IPS-18a (cell line): ENCODE data around the gene WDPCP.
A peak's percentile ranks its signal among the peaks of the same experiment; 100 is the strongest.
"Not testable (repeated sequence)": the region's sequence is repeated elsewhere in the genome, so short reads cannot be mapped to it uniquely, and the experiment has no call there.

Source experiments
- H3K27ac ChIP-seq: one replicate; pipeline ENCODE4 v1.5.1; 2013; ENCODE audit warnings: low read length
- H3K27me3 ChIP-seq: one replicate; pipeline ENCODE4 v1.6.1; 2013; ENCODE audit warnings: mild to moderate bottlenecking, low read length; ENCODE audit not compliant: control insufficient read depth, insufficient read depth
- H3K36me3 ChIP-seq: one replicate; pipeline ENCODE4 v1.6.1; 2013; ENCODE audit warnings: low read depth, low read length; ENCODE audit not compliant: control insufficient read depth
- H3K4me1 ChIP-seq: one replicate; pipeline ENCODE4 v1.6.1; 2013; ENCODE audit warnings: low read depth, low read length; ENCODE audit not compliant: control insufficient read depth
- H3K4me3 ChIP-seq: one replicate; pipeline ENCODE4 v1.5.1; 2013; ENCODE audit warnings: low read length
- H3K9ac ChIP-seq: one replicate; pipeline ENCODE4 v1.6.1; 2013; ENCODE audit warnings: mild to moderate bottlenecking, low read length, moderate library complexity
- H3K9me3 ChIP-seq: one replicate; pipeline ENCODE4 v1.6.1; 2013; ENCODE audit warnings: low read depth, low read length; ENCODE audit not compliant: control insufficient read depth

WDPCP gene

GRCh38 chr2:63613391-63613901 lies 25.2 kb upstream of the WDPCP start:
- Histone ChIP-seq H3K9me3 (no peaks in the 10 kb centered on the region), H3K4me3 (peak overlapping the region; percentile 75), H3K27ac (peak overlapping the region; percentile 75), H3K4me1 (peaks cover 65% of the 10 kb centered on the region), H3K9ac (peak overlapping the region; percentile 91), H3K27me3 (no peaks in the 10 kb centered on the region), H3K36me3 (no peaks in the 10 kb centered on the region)

GRCh38 chr2:63610525-63610924 lies 22.2 kb upstream of the WDPCP start:
- no peak overlapping the region for H3K9ac ChIP-seq
- no peak overlapping the region for H3K27ac ChIP-seq
- peaks cover 36% of the 10 kb centered on the region for H3K4me1 ChIP-seq
- peaks cover 19% of the 10 kb centered on the region for H3K36me3 ChIP-seq
- H3K4me3 ChIP-seq = no peak overlapping the region
- H3K27me3 ChIP-seq = no peaks in the 10 kb centered on the region
- no peaks in the 10 kb centered on the region for H3K9me3 ChIP-seq

GRCh38 chr2:63608865-63609264 lies 20.6 kb upstream of the WDPCP start:
- Histone ChIP-seq H3K4me1 (peaks cover 19% of the 10 kb centered on the region), H3K36me3 (peaks cover 34% of the 10 kb centered on the region)
- not testable (repeated sequence) for H3K27me3 ChIP-seq, H3K4me3 ChIP-seq, H3K27ac ChIP-seq, H3K9me3 ChIP-seq, H3K9ac ChIP-seq

- Histone ChIP-seq H3K9ac (no peak overlapping the region), H3K36me3 (peaks cover 68% of the 10 kb centered on the region)
These were observed 16.4 kb upstream of the WDPCP start for GRCh38 chr2:63604666-63605065.

GRCh38 chr2:63600881-63601460 lies 12.7 kb upstream of the WDPCP start:
- Histone ChIP-seq H3K27ac (no peak overlapping the region), H3K9me3 (no peaks in the 10 kb centered on the region), H3K4me1 (no peaks in the 10 kb centered on the region), H3K4me3 (no peak overlapping the region), H3K27me3 (no peaks in the 10 kb centered on the region), H3K9ac (no peak overlapping the region), H3K36me3 (peaks cover 68% of the 10 kb centered on the region)

More at GRCh38 chr2:63604666-63605065, 16.4 kb upstream of the WDPCP start:
- Histone ChIP-seq H3K27ac (no peak overlapping the region), H3K4me3 (no peak overlapping the region), H3K9me3 (no peaks in the 10 kb centered on the region), H3K27me3 (no peaks in the 10 kb centered on the region), H3K4me1 (no peaks in the 10 kb centered on the region)

- Histone ChIP-seq H3K36me3 (peaks cover 69% of the 10 kb centered on the region), H3K4me3 (no peak overlapping the region), H3K27ac (no peak overlapping the region)
These were observed 10.7 kb upstream of the WDPCP start for GRCh38 chr2:63598981-63599380.

GRCh38 chr2:63596401-63596883 lies 8.2 kb upstream of the WDPCP start:
- no peaks in the 10 kb centered on the region for H3K27me3 ChIP-seq
- no peaks in the 10 kb centered on the region for H3K4me1 ChIP-seq
- H3K36me3 ChIP-seq = peaks cover 55% of the 10 kb centered on the region
- H3K9ac ChIP-seq = no peak overlapping the region
- H3K27ac ChIP-seq = no peak overlapping the region
- no peaks in the 10 kb centered on the region for H3K9me3 ChIP-seq
- no peak overlapping the region for H3K4me3 ChIP-seq

More at GRCh38 chr2:63598981-63599380, 10.7 kb upstream of the WDPCP start:
- H3K27me3 ChIP-seq = no peaks in the 10 kb centered on the region
- no peak overlapping the region for H3K9ac ChIP-seq
- no peaks in the 10 kb centered on the region for H3K4me1 ChIP-seq
- no peaks in the 10 kb centered on the region for H3K9me3 ChIP-seq

- Histone ChIP-seq H3K36me3 (peaks cover 49% of the 10 kb centered on the region), H3K9ac (no peak overlapping the region)
These were observed 6.4 kb upstream of the WDPCP start for GRCh38 chr2:63594660-63595059.

GRCh38 chr2:63591566-63592175 lies 3.4 kb upstream of the WDPCP start:
- Histone ChIP-seq H3K27ac (no peak overlapping the region), H3K9me3 (no peaks in the 10 kb centered on the region), H3K36me3 (peaks cover 40% of the 10 kb centered on the region), H3K4me3 (no peak overlapping the region), H3K9ac (no peak overlapping the region), H3K4me1 (peaks cover 9% of the 10 kb centered on the region), H3K27me3 (no peaks in the 10 kb centered on the region)

More at GRCh38 chr2:63594660-63595059, 6.4 kb upstream of the WDPCP start:
- Histone ChIP-seq H3K27ac (no peak overlapping the region), H3K4me1 (peaks cover 9% of the 10 kb centered on the region), H3K4me3 (no peak overlapping the region), H3K27me3 (no peaks in the 10 kb centered on the region), H3K9me3 (no peaks in the 10 kb centered on the region)

GRCh38 chr2:63590626-63591408 lies 2.5 kb upstream of the WDPCP start:
- Histone ChIP-seq H3K4me1 (peaks cover 9% of the 10 kb centered on the region), H3K9ac (no peak overlapping the region), H3K27me3 (no peaks in the 10 kb centered on the region), H3K27ac (no peak overlapping the region), H3K36me3 (peaks cover 33% of the 10 kb centered on the region), H3K4me3 (peak overlapping the region; percentile 88), H3K9me3 (no peaks in the 10 kb centered on the region)

- H3K27ac ChIP-seq = peak overlapping the region; percentile 32
- peaks cover 9% of the 10 kb centered on the region for H3K4me1 ChIP-seq
- H3K9ac ChIP-seq = peak overlapping the region; percentile 72
- no peaks in the 10 kb centered on the region for H3K9me3 ChIP-seq
- peaks cover 18% of the 10 kb centered on the region for H3K36me3 ChIP-seq
- no peaks in the 10 kb centered on the region for H3K27me3 ChIP-seq
- peak overlapping the region; percentile 88 for H3K4me3 ChIP-seq
These were observed 1.1 kb upstream of the WDPCP start for GRCh38 chr2:63589148-63589958.
